22Rv1 (cell line): ENCODE data around the gene TBC1D22B.

Experiments
- H3K27ac ChIP-seq: fragments of 450-650 bp; 2 replicates; pipeline ENCODE4 v1.5.1; 2017
- CTCF ChIP-seq: fragments of 450-650 bp; IDR thresholded peaks from 2 replicates; pipeline ENCODE4 v1.5.1; 2017; ENCODE audit warnings: mild to moderate bottlenecking
- ZFX ChIP-seq: fragments of 450-650 bp; IDR thresholded peaks from 2 replicates; pipeline ENCODE4 v1.6.1; 2017; ENCODE audit warnings: antibody characterized with exemption, borderline replicate concordance

TBC1D22B gene

GRCh38 chr6:37239950-37240713 lies 17.4 kb upstream of the TBC1D22B start:
- no peak overlapping the region for H3K27ac ChIP-seq
- TF ChIP-seq CTCF (no peak), ZFX (no peak)

- no peak for TF ChIP-seq CTCF
- TF ChIP-seq ZFX, result no peak
- H3K27ac ChIP-seq, result no peak overlapping the region
These were observed 16.4 kb upstream of the TBC1D22B start for GRCh38 chr6:37241131-37241530.

DNA sequence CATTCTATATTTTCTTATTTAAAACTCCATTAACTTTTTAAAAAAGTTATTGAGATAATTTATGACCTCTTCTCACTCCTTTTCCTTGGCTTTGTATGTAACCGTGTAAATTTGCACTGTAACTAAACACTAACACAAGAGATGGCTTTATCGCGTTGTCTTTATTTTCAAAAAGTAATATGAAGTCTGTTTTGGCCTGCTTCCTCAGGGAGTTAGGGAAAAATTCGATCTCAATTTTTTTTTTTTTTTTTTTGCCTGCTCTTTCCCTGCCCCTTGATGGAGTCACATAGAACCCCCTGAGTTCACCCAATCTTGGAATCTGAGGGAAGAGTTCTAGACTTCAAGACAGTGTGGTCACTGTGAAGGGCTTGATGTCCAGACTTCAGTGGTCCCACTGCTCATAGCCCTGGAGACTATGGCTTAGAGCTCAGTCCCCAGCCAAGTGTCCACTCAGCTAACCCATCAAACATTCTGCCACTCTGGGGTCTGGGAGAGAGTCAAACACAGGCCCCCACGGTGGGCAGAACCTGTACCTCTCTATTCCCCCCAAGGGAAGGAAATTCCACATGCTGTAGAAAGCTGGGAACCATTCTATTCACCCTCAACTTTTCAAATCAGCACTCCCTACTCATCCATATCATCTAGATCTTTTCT lies 15.7 kb upstream of the TBC1D22B start:
- no peak overlapping the region for H3K27ac ChIP-seq
- TF ChIP-seq ZFX, result no peak
- TF ChIP-seq CTCF, result no peak

DNA sequence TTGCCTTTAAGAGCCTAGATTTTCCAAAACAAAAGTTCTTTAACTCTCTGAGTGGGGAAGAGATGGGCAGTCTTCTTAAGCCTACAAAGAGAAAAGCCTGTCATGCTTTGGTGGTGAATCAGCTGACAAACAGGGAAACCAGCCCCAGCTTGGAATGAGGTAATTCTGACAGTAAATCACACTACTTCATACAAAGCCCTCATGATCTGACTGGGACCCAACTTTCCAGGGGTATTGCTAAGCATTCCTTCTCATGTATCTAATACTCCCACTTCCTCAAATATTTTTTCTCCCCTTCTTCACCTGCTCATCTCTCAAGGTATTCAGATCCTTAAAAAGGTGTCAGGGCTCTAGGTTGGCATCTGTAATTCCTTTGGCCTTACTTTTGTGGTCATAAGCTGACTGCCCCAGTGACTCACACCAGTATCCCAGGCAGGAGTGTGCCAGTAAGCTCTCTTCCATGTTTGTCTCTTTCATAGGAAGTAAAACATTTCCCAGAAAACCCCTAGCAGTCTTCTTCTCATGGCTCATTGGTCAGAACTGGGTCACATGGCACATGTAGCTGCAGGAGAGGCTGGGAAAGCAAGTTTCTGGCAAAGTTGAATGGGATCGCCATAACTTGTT lies 15.0 kb upstream of the TBC1D22B start:
- TF ChIP-seq CTCF (no peak), ZFX (no peak)
- H3K27ac ChIP-seq, result no peak overlapping the region

DNA sequence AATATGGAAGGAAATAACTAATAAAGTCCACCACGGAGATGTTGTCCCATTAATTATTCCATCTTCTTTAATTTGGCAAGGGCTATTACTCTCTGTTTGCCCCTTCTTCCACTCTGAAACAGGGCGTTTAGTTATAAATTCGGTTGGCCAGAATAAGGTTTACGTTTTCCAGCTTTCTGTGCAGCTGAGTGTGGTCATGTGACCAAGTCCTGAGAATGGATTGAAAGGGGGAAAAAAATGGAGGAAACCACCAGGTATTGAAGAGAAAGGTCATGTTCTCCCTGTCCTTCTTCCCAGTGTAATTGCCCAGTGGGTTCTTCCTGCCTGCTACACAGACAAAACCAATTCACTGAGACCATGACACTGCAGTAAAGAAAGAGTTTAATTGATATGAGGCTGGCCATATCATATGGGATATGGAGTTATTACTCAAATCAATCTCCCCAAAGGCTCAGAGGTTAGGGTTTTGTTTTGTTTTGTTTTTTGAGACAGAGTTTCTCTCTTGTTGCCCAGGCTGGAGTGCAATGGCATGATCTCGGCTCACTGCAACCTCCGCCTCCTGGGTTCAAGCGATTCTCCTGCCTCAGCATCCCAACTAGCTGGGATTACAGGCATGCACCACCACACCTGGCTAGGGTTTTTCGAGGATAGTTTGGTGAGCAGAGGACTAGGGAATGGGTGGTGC lies 14.3 kb upstream of the TBC1D22B start:
- no peak for TF ChIP-seq ZFX
- no peak for TF ChIP-seq CTCF
- no peak overlapping the region for H3K27ac ChIP-seq

DNA sequence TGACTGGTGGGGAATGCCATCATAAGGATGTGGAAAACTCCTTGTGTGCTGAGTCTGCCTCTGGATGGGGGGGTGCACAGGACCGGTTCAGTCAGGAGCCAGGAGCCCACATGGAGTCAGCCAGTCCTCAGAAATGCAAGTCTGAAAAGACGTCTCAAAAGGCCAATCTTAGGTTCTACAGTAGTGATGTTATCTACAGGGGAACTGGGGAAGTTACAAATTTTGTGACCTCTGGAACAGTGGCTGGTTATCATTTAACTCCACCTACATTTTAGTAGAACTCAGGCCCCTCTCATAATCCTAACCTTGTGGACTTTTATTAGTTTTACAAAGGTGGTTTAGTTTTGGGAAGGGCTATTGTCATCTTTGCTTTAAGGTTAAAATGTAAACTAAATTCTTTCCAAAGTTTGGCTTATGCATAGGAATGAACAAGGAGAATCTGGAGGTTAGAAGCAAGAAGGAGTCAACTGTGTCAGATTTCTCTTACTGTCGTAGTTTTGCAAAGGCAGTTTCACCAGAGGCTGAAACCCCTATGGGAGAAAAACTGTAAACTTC lies 13.7 kb upstream of the TBC1D22B start:
- no peak overlapping the region for H3K27ac ChIP-seq
- no peak for TF ChIP-seq ZFX
- TF ChIP-seq CTCF, result no peak
